GM18907 (cell line): ENCODE results near the gene NKX1-1.

Experiments
- ATAC-seq: cut with Tn5 transposase; IDR thresholded peaks from one replicate; pipeline ENCODE4 v1.9.1; 2021; ENCODE audit warnings: mild to moderate bottlenecking, moderate library complexity; ENCODE audit not compliant: unreplicated experiment

The NKX1-1 gene

DNA sequence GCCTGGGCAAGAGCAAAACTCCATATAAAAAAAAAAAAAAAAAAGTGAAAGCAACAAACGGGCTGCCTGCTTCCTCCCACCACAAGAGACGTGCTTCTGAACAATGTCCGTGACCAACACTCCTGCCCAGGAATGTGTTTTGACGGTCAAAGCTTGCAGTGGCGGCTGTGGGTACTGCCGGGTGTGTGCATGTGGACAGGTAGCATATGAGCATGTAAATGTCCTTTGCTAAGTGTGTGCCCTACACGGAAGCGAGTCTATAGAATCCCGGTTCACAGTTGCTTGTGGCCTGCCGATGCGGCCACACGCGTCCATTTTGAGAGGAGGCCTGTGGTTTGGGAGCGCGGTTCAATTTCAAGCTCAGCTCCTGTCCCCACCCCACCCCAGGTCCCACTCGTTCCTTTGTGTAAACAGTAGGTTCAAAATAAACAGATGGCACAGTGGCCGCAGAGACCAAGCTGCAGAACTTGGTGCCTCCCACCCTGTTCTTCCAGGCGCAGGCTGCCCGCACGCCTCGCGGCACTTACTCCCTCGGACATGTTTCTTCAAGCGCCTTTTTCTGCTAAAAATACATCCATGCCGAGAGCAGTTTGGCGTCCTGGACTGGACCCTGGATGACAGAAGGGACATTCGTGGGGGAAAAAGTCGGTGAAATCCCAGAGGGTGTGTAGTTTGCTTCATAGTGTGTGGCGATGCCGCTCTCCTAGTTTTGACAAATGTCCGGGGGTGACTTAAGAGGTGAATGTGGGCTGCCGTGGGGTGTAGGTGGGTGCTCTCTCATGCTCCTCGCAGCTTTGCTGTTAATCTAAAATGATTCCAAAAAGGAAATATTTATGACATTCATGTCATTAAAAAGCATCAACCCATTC, 11.5 kb upstream of the NKX1-1 start:
- no peak for ATAC-seq

DNA sequence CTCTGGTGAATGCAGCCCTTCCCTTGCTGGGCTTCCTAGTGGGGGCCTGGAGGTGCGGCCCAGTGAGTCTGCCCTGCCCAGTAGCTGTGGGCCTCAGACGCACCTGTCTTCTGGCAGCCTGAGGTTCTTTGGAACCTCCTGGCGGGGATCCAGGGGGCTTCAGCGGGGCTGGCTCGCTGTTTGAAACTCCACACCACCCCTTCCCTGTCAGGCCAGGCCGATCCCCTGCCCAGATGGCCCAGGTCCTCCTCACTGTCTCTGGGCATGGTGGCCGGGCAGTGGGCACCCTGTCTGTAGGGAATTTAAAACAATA, 10.7 kb upstream of the NKX1-1 start:
- no peak for ATAC-seq

DNA sequence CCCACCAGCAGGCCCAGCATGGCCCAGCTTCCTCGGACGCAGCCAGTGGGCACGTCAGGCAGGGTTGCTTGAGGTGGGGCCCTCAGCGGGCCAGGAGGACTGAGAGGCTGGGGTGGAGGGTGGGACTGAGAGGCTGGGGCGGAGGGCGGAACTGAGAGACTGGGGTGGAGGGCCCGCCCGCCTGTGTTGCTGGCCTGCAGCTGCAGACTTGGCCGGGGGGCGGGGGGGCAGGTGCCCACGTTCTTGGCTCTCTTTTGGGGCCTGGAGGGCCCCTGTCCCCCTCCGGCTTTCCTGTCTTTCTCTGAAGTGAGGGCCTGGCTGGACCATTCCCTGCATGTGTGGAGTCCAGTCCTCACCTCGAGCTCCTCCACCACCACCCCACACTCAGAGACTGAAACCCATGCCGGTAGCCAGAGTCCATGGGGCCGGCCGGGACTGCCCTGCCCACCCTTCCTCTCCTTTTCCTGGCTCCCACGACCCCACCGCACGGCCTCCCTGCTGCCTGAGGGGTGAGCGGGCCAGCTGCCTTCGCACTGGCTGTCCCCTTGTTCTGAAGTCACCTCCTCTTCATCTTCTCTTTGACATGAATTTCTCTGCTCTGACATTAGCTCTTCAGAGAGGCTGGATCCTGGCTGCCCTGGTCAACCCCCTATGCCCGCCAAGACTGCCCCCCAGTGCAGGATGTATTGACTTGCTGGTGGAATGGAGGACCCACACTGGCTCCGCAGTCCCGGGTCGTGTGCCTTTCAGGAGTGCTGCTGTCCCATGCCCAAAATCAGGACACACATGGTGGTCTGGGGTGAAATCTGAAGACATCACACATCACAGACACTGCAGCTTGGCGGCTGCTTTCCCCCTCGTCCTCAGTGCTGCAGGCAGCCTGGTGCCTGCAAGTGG, 10.1 kb upstream of the NKX1-1 start:
- ATAC-seq = no peak

DNA sequence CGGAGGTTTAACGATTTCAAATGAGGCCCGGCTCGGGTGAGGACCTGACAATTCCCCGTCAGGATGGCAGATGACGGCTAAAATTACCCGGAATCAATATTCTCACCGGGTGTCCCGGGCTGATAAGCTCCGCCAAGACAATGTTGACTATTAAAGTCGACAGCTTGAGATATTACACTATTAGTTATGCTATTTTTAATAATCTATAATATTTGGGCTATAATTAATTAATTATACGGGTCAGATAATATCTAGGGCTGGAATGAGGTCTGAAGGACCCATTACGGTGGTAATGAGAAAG, 9.4 kb upstream of the NKX1-1 start:
- ATAC-seq = no peak

DNA sequence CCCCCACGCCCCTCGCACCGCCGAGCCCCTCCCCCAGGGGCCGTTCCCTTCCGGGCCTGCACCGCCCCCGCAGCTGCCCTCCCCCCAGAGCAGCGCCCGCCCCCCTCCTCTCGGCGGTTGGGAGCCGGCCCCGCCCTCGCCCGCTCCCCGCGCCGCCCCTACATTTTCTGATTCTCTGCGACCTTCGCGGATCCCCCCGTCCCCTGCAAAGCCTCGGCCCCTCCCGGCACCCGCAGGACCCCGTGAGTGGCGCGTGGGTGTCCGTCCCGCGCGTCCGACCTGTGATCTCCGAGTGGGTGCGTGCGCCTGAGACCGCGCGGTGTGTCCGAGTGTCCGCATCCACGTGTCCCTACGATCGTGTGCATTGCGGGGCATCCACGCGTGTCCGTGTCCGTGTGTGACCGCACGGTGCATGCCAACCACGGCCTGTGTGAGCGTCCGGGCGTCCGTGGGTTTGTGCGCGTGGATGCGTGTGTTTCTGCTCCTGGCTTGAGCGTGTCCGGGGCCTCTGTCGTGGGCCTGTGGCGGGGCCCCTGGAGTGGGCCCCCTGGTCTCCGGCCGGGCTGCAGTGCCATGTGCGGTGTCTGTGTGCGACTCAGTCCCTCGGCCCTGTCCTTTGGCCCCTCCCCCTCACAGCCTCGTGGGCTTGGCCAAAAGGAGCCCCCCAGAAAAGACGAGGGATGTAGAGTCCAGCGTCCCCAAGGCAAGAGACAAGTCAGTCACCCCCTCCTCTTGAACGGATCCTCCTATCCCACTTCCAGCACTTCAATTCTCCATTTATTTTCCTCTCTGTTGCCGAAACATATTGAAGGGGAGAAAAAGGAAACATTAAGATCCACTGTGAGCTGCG, 8.8 kb upstream of the NKX1-1 start:
- no peak for ATAC-seq

DNA sequence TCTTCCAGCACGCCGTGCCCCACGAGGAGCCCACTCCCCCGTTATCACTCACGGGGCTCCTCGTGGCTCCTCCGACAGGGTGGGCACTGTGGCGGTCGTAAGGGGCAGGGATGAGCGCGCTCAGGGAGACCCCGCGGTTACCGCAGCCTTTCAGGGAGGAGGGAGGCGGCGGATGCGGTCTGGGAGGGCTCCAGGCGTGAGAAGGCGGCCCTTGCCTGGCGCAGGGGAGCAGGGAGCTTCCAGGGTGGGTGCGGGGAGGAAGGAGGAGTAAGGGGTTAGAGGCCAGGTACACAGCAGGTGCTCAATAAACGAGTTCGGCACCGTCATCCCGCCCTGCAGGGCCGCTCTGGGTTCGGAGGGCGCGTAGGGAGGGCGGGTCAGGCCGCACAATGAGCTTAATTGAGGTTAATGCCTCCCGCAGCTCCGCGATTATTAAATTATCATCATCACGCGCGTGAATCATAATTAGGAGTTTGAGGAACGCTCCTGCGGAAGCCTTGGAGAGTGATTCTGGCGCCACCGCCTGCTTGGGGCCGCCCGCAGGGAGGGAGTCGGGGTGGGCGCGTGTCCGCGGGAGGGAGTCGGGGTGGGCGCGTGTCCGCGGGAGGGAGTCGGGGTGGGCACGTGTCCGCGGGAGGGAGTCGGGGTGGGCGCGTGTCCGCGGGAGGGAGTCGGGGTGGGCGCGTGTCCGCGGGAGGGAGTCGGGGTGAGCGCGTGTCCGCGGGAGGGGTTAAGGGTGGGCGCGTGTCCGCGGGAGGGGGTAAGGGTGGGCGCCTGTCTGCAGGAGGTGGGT, 7.6 kb upstream of the NKX1-1 start:
- ATAC-seq = no peak

DNA sequence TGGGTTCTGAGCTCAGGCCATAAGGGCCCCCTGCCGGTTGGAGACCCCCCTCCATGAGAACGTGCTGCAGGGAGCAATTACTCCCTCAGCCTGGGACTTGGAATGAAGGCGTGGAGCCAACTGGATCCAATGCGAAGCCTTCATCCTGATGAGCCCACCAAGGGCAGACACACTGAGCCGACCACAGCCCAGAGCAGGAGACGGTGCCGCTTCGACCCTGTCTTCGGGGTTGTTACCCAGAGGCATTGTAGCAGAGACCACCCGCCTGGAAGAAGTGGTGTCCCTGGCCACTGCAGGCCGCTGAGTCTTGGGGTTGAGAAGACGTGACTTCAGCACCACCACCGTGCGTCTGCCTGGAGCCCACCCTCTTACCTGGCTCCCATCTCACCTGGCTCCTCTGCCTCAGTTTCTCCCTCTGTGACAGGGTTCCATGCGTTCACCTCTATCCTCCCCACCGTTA, 7.0 kb upstream of the NKX1-1 start:
- no peak for ATAC-seq

DNA sequence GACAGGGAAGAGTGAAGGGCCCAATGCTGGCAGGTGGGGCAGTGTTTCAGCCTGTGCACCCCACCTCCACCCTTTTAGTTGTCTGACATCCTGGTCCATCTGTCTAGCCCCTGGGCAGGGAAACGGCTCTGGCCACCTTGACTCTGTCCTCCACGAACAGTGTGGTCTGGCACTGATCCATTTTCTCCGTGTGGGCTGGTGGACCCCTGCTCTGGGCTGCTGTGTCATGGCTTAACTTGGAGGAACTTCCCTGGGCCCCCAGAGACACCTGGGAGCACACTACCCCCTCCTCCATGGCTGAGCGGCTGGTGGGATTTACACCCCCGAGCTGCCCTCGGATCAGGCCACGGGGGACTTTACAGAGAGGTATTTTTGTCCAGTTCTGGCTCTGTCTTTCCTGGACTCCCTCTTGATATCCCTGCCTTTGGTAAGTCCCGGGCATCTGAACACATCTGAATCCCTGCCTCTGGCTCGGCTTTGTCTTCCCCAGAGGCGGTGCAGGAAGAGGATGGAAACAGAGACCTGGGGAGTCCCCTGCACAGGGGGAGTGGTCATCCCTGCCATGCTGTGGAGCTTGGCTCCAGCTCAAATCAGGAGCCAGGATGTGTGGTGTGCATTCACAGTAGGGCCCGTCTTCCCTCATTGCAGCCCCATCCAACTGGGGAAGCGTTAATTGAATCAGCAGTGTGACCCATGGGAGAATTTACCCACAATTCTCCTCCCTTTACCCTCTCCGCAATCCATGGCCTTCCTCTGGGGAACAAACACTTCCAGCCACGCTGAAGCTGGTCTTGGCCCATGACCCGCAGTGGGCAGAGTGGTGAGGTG, 6.3 kb upstream of the NKX1-1 start:
- no peak for ATAC-seq

DNA sequence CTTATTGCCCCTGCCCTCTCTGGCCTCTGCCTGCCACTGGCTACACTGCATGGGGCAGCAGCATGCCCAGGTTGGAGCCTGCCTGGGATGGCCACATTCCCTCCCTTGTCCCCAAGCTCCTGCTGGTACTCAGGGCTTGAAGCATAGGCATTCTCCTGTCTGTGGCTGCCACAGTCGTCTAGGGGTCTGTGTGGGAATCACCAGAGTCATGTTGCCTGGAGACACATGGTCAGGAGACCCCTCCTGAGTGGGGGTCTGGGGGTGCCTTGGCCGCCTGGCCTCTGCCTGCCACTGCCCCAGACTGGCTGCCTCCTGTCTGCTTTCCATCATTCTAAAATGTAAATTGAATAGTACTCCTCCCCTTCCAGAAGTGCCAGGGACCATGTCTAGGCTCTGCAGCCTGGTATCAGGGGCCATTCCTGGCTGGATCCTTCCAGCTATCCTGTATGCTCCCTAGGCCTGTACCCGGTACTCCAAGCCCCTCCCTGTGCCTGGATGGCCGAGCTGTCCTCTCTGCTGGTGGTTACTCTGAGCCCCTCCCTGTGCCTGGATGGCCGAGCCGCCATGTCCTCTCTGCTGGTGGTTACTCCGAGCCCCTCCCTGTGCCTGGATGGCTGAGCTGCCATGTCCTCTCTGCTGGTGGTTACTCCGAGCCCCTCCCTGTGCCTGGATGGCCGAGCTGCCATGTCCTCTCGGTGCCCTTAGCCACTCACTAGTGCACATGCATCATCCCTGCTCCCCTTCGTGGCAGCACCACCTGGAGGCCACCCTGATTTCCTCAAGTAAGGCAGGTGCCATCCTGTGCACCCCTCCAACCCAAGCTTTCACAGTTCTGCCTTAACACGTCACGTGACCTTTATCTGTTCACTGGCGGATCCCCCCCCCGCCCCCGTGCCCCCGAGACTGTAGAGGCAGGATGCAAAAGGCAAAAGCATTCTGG, 5.5 kb upstream of the NKX1-1 start:
- ATAC-seq = no peak

DNA sequence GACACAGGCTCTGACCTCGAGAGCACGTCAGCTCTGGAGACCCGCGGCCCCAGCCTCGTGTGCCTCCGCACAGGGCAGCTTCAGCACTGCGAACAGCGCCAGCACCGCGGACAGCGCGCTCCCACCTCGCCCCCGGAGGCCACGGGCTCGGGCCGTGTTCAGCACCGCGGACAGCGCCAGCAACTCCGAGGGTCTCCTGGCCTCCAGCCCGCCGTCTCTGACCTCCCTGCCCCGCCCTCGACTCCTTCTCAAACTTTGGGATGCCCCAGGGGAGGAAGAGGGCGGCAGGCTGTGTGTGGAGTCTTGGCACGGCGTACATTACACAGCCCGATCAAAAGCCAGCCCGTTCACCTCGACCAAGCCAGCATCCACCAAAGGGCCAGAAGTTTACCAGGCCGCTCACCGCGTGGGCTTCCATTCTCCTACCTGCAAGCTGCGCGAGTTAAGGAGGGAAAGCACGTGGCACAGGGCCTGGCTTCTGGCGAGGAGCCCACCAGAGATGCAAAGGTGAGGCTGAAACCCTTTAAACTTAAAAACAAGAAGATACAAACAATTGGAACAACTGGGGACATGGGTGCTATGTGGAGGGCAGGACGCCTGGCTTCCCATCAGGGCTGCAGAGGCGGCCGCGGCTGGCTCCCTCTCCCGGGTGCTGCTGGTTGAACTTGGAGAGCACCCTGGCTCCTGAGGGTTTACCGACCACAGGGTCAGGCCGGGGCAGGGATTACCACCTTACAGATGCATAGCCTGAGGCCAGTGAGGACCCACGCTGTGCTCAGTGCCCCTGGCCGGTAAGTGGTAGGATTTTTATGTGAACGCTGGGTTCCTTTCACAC, 4.5 kb upstream of the NKX1-1 start:
- ATAC-seq = no peak

DNA sequence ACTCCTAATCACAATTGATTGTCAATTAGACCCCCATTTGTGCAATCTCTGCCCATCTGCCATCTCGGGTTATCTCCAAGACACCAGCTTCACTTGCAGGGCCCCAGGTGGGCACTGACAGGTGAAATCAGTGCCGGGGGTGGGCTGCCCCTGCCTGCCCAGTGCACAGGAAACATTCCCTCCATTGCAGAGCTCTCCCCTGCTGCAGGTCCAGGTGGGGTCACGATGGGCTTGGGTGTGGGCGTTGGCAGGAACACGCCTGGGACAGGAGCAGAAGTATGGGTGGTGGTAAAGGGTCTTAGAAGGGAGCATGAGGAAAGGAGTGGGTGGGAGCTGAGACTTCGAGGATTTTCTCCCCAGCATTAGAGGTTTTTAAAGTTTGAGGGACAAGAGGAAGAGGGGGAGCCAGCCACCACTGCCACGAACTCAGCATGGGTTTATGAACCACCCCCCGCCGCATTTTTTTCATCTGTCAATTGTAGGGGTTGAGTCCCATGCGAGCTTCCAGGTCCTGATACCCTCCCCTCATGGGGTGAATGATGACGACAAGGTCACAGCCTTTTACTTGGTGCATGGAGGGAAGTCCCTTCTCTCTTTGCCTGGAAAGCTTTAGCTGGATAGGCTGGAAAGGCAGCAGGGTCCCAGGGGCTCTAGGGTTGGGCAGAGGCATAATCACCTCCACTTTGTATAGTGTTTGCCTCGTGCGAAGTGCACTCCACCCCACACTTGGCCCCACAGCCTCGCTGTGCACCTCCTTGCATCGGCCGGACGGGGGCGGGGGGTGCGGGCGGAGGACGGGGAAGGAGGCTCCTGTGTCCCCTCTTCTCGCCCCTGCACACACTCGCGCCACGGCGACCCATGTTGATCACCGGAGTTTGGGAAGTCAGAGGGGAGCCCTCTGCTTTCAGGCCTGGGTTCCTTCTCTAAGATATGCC, 3.5 kb upstream of the NKX1-1 start:
- ATAC-seq = no peak

DNA sequence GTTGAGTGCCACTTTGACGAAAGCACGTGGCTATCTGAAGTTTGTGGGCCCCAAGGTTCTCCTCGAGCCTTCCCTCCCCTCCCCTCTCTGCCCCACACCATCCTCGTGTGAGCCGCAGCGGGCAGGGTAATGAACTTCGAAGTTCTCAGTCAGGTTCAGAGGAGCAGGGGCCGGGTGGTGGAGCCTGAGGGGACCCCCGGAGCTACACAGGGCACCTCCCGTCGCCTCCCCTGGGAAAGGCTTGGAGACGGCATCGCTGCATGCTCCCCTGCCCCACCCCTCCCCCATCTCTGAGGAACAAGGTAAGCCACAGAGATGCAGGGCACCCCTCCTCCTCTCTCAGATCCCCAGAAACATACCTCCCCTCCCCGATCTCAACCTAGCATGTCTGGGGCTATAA, 2.8 kb upstream of the NKX1-1 start:
- no peak for ATAC-seq

DNA sequence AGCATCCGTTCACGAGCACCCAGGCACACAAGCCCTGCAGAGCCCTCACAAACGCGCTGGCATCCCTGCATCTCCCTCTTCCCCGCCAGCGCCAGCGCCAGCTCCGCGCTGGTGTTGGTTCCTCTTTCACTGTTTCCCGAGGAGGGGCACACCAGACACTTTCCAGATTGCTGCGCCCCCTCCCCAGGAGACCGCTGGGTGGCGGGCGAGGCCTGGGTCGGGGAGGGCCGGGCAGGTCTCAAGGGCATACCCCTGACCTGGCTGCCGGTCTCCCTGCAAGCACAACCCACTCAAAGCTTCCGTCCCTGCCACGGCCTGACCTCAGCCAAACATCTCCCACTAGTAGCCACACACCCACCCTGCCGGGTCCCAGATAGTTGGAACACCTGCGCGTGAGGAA, 2.2 kb upstream of the NKX1-1 start:
- no peak for ATAC-seq

DNA sequence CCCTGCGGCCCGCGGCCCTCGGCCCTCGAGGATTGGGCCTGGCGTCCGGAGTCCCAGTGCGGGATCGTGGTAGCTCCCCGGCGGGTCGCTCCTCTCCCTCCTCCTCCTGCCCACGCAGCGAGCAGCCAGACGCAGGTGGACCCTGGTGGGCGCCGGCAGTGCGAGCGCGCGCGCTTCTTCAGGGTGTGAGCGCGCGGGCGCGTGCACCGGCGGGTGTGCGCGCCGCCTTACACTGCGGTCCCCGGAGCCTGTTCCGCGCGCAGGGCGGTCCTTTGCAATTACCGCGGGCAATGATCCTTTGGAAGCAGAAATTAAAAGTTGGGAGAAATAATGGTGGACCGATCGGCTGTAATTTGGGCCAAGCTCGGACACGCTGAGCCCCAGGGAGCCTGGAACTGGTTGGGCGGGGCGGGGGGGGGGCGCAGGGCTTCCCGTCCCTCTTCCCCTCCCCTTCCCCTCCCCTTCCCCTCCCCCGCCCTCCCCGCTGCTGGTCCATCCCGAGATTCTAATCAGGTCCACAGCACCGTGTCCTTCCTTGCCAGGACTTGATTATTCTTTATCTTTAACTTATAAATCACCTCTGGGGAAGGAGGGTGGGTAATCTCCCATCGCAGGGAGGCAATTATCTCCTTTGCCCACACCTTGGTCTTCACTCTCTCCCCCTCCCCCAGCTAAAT, 1.6 kb upstream of the NKX1-1 start:
- ATAC-seq = no peak

DNA sequence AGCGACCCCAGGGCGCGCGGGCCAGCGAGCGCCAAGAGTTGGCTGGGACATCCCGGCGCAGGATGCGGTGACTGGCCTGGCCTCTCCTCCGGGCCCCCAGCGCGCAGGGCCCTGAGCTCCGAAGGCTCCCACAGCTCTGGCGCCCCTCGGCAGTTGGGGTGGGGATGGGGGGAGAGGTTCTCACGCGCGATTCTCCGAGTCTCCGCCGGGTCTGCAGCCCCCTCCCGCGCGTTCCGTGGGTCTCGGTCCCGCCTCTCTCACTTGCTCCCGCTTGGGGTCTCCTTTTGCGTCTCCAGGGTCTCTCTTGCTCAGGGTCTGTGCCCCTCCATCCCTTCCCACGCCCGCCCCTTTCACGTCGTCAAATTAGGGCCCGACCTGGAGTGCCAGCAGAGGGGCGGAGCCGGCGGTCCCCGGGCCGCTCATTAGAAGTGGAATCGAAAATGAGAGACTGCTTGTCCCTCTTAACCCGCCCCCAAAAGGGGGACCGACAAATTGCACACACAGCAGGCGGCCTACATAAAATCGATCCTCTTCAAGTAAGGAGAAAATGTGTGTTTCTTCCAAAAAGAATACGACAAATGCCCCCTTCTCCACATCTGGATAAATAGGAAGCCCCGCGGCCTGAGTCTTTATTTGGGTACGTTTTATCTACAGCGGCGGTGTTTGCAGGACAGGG, 877 bp upstream of the NKX1-1 start:
- no peak for ATAC-seq
